Effector CD8-positive, alpha-beta T cell (primary cell): ENCODE data around the gene DHRS3.

Source experiments
- DNase-seq: peaks from one replicate; lab custom pipeline; 2025; lab: John Stamatoyannopoulos, UW

Gene DHRS3

DNA sequence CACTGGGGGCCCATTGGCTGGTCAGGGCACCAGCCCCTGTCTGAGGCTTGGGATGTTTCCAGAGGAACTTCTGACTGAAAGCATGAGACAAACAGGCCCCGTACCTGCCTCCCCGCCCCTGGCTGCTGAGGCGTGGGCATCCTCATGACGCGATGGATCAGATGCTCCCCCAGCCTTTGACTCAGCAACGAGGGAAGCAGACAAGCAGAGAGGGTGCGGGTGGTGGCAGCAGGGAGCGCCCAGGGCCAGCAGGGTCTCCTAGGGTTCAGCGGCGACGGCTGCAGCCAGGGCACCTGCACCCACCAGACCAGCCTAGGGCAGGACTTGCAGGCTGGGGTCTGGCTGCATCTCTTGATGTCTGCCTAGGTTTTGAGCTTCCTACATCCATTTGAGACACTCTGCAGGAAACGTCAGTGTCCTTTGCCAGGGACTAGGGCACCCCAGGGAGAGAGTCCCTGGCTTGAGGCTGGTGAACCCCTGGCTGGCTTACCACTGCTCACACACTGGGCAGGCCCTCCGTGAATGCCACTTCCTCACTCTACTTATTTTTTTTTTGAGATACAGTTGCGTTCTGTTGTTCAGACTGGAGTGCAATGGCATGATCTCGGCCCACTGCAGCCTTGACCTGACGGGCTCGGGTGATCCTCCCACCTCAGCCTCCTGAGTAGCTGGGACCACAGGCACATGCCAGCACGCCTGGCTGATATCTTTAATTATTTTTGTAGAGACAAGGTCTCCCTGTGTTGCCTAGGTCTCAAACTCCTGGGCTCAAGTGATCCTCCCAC, 63.3 kb downstream of the DHRS3 start:
- no peak for DNase-seq

DNA sequence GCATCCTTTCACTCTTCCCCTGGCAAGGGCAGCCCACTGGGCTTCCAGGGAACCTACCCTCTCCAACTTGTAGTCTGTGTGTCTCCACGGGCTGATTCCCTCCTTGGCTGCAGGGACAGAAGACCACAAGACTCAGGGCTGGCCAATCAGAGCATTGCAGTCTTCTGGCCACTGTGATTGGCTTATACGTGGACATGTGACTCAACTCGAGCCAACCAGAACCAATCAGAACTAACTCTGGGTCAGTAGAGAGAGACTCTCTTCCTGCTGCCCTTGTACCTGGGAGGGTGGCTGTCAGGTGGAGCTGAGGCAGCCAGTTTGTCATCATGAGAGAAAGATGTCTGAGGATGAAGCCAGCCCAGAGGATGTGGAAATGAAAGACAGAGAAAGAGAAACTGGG, 64.0 kb downstream of the DHRS3 start:
- no peak for DNase-seq

DNA sequence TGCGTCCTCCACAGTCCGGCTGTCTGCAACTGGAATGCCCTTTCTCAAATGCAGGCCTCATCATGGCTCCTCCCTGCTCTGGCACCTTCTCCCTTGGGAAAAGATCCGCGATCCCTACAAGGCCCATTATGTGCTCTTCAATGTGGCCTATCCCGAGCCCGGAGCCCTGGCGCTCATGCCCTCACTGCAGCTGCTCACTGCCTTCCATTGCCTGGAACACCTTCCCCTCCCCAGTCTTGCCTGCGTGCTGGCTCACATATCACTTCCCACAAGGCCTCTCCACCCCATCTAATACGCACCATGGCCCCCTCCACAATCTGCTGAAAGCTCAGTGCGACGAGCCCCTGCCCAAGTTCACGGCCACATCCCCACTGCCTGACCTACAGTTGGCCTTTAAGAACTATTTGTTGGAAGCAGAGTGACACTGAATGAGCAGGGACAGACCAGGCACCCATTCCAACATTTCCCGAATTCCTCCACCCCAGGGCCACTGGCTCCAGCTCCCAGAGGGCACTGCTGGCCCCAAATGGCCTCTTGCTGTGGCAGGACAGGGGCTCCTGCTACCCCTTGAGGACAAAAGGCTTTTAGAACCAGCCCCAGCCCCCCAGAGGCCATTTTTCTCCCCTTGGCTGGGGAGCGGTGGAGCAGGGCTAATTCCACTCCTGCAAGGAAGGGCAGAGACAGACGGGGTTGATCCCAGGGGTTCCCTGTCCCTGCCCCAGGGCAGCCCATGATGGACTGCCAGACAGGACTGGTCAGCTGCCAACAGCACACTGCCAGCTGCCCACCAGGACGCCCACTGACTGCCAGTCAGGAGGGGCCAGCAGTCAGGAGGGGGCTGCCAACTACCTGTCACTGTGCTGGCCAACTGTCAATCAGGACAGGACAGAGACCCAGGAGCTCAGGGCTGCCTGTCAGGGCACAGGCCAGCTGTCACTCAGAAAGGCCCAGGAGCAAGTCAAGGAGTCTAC, 64.8 kb downstream of the DHRS3 start:
- no peak for DNase-seq

DNA sequence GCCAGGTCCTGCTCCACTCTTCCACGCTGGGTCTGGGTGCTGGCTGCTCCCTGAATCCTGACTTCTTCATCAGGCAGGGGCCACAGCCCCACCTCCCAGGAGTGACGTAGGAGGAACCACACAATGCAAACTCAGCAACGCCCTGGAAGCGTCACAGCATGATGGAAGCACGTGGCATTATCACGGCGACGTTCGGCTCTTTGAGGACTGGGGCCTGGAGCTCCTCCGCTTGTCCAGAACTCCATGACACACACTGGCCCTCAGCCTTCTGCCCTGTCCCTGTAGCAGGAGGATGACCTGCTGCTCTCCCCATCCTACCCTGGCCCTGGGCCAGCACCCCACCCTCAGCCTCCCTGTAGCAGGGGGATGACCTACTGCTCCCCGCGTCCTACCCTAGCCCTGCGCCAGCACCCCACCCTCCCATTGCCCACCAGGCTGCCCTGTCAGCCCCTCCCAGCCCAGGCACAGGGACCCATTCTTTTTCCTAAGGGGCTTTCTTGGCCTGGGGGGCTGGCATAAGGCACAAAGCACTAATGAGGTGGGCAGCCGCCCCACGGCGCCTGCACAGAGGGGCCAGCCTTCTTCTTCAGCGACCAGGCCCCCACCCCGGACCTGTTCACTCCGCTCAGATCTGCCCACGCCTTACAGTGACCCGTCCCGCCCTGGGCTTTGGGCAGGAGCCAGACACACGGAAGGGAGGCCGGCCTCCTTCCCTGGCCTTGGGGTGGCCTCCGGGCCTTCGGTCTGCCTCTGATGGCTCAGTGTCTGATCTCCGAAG, 65.7 kb downstream of the DHRS3 start:
- no peak for DNase-seq

DNA sequence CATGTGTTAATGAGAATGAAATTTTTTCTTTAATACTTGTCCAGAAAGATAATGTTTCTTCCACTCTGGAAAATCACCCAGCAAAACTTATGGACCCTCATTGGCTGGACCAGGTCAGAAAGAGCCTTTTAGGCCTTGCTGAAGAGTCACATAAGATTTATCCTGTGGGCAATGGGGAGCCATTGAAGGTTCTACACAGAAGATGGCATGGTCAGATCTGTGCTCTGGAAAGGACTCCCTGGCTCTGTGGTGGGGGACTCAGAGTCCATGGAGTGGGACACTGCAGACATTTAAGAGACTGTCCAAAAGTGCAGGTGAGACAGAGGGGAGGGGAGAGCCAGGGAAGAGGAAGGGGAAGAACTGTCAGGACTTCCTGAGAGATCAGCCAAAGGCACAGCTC, 66.4 kb downstream of the DHRS3 start:
- DNase-seq: no peak

DNA sequence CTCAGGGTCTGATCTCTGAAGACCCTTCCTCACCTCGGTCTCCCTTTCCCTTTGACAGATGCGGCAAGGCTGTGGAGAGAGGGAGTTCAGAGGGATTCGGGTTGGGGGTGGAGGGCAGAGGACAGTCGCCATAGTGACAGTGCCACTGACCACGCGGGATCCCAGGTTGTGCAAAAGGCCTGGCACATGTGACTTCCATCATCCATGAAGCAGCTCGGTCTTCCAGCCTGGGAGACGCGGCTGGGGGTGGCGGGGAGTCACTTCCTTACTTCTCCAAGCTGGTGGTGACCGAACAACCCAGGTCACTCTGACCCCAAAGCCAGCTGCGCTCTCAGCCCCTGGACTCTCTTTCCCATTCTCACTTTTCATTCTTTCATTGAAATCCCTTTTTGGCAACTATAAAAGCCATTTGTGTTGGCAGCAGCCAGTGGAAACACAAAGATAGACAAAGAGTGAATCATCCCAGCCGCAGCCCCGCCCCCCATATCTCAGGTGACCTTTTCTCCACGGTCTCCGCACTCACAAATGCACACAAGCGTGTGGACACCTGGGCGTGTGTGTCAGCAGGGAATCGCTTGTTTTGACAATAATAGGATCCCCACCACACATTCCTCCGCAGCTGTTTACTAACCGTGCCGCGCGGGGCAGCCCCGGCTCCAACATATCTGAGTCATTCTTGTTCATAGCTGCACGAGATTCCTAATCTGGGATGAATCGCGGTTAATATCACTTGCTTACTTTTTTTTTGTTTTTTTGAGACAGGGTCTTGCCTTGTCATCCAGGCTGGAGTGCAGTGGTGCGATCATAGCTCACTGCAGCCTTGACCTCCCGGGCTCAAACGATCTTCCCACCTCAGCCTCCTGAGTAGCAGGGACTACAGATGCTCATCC, 68.3 kb downstream of the DHRS3 start:
- no peak for DNase-seq

DNA sequence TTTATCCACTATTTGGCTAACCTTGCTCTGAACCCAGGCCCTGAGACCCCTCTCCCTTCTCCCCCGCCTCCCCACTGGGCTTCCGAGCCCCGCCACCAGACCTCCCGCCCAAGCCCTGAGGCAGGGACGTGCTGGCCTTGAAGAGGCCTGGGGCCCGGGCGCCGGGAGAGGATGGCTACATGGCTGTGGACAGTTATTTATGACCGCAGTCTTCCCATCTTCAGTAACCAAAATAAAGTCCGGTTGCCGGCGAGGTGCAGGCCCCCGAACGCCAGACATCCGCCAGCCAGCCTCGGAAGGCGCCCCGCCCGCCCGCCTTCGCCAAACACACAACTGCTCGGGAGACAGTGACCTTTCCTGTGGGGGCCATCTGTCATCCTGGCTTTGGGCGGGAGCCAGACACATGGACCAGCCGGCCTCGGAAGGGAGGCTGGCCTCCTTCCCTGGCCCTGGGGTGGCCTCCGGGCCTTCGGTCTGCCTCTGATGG, 69.0 kb downstream of the DHRS3 start:
- no peak for DNase-seq

DNA sequence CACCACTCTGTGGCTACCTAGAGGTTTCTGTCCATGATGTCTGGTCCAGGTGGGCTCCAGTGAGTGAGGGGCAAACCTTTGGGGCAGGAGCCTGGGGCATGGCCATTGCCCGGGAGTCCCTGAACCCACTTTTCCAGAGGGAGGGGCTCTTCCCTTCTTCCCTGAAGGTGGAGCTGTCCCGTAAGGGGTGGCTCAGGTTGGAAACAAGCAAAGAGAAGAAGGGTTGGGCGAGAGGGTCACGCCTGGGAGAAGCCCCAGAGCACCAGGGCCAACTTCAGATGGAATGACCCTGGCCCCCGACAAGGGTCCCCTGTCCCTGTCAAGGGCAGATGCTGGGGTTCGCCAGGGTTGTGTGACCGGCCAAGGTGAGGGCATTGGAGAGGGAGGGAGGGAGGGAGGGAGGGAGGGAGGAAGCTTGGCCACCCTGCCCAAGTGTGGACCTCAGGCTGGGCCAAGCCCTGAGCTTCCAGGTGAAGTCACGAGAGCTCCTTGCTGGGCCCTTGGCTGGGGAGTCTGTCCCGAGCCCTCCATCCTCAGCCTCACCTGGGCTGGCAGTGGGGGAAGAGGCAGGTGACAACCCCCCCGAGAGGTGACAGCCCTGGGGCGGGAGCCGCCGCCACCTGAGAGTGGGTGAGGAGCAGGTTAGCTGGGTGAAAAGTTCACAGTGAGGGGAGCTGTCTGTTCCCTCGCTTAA, 69.6 kb downstream of the DHRS3 start:
- DNase-seq: no peak

DNA sequence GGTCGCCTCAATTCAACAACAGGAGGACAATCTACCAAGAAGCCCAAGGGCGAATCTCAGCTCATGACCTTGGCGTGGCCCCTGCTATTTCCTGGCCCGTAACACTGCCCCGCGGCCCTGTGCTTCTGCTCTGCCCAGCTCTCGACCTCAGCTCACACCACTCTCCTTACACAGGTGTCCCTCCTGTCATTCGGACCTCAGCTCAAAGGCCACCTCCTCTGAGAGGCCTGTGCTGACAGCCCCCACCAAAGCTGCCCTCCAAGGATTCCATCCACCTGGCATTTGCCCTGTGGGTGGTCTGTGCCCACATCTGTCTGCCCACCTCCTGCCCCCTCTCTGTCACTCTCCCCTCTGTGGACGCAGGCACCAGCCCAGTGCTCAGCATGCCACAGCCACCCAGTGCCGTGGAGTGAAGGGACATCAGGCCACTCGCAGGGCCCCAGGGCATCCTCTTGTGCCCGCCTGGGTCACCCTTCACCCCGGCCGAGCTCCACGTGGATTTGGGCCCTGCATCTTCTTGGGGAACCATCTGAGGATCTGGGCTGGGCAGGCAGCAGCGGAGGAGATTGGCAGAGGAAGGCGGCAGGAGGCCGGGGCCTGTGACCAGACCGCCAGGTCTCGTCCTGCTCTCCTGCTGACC, 70.3 kb downstream of the DHRS3 start:
- DNase-seq: no peak

DNA sequence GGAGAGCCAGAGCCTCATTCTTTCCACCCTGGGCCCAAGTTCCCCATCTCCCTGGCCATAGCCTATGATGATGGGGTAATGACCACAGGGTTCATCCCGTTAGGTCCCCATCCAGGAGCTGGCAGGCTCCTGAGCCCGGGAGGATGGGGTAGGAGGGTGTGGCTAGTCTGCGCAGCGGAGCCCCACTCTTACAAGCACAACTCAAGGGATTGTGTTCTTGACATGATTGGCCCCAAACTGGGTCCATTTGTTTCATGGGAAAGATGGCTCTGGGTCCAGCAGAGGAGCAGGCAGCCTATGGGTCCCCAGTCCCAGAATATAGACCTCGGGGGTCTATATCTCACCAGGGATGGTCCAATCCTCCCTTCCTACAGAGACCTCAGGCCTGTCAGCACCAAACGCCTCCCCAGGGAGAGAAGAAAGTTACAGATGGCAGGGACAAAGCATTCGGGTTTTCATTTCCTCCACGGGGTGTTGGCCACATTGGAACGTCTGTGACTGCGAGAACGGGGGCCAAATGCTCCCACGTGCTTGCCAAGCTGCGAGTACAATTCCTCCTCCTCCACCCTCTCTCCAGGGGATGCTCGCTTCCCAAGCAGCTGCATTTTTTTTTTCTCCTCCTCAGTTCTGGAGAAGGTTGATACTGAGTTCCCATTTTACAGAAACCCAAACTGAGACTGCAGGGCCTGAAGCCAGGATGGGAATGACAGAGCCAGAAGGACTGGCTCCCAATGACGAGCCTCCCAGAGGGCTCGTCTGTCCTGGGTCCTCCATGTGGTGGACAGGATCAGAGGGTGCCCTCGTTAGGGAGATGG, 71.0 kb downstream of the DHRS3 start:
- DNase-seq: no peak

DNA sequence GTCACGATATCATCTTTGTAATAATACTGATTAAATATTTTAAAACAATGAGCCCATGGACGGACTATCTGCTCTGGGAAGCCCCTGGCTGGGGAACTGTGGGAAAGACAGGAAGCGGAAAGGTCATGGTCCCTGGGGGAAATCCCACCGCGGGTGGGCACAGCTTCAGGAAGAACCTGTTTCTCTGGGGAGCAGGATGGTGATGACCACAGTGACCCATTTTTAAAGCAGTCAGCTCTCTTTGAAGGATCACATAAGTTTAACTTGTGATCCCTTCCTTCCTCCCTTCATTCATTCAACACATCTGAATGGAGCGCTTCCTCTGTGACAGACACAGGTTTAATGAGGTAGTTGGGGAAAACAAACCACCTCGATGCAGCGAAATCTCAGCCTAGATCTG, 73.0 kb downstream of the DHRS3 start:
- DNase-seq: no peak

DNA sequence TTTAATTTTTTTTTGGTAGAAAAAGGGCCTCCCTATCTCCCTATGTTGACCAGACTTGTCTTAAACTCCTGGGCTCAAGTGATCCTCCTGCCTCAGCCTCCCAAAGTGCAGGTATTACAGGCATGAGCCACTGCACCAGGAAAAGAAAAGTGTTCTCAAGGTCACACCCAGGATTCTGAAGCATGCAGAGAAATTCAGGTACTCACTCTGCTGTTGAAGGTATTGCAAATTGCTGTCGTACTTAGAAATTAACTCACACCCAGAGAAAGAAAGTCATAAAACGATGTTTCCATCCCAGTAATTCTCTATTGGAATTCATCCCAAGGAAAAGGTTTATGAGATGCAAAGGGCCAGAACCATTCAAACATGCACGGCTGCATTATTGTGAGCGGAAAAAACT, 73.7 kb downstream of the DHRS3 start:
- DNase-seq: no peak

DNA sequence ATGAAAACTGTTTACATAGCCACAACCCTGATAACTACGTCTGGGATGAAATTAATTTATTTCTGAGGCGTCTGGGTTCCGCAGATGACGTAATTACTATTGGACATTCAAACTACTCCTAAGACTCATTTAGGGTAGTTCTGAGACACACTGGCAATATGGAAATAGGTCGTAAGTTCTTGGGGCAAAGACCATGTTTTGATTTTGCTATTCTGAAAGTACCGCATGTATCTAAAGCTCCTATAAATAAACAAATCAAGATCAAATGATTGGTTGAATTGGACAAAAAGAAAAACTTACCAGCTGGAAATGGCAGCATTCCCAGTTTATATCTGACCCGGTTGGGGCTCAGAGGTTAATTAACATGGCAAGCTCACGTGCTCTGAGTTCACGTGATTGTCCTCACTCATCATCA, 74.3 kb downstream of the DHRS3 start:
- DNase-seq: no peak

DNA sequence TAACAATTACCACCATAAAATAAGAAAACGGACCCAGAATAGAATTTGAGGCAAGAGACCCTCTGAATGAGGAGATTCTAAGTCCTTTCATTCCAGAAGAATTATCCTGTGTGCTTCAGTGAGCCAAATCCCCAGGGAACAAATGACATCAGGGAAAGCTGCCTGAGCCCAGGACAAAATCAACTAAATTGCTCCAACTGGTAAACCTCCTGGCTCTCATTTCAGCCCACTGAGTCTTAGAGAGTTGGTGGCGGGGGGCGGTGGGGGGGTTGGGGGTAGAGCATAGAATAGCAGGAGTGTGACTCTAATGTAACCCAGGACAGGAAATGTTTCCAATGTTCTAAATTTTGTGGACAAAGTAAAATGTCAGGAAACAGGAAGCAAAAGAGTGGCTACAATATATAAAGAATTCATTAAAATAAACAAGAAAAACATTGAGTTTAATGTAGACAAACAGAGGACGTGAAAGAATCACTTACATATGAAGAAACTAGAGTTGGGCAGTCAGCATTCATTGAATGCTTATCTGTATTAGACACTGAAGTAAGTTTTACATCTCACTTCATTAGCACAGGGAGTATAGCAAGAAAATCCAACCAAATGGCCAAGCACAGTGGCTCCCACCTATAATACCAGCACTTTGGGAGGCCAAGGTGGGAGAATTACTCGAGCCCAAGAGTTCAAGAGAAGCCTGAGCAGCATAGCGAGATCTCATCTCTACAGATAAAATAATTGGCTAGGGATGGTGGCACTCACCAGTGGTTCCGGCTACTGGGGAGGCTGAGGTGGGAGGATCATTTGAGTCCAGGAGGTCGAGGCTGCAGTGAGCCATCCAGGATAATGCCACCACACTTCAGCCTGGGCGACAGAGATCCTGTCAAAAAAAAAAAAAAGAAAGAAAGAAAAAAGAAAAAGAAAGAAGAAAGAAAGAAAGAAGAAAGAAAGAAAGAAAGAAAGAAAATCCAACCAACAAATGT, 75.1 kb downstream of the DHRS3 start:
- DNase-seq: no peak

DNA sequence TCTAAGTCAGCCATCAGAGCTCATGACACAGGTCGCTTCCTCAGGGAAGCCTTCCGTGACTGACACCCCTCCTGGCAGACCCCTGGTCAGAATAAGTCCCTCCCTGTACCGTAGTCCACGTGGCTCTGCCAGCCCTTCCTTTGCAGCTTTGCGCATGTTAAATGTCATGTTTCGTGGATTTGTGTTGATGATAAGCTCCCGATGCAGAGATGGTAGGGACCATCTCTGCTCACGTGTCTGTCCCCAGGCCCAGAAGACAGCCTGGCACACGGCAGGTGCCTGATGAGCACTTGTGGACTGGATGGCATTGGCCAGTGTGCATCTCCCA, 75.9 kb downstream of the DHRS3 start:
- DNase-seq: no peak

DNA sequence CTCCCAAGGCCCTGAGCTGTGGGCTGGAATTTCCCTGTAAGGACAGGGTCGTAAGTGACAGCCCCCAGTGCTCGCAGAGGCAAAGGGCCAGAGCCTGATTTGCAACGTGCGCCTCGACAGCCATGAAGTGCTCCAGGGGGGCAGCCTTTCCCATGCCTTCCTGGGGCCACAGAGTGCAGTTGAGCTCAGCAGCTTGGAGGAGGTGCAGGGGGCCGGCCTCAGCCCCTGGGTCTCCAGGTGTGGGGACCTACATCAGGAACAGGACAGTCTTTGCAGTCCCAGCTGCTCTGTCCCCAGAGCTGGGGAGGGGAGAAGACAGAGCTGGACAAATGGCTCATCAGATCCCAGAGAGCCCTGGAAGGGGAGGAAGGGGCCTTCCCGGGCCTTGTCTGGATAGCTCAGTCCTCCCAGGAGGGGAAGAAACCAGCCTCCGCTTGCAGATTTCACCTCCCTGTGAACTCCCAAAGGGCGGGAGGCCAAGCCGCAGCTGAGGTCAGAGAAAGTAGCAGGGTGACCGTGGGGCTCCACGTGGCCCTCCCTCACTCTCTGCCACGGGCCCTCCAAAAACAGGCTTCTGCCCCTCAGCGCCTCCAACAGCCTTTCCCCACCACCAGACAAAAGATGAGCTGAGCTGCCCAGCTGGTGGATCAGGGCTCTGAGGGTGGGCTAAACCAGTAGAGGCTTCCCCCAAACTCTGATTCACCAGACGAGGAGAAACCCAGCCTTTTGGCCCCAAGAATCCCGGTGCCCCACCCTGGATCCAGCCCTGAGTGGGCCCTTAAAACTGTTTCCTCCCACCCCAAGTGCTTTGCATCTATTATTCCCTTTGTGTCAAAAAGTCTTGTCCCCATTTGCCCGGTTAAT, 76.5 kb downstream of the DHRS3 start:
- DNase-seq: no peak
